Heart left ventricle (tissue), 16 donors: Measurements from ENCODE around the gene LCE7A. TPM values are rescaled to one million over a fixed set of nuclear protein-coding genes. Genes with fewer than 3 reads are reported as not detected.

Source experiments
- ATAC-seq, 4 donors: fragments of 200-7000 bp; cut with Tn5 transposase; one replicate each; pipeline ENCODE4 v1.9.1; 2020 to 2022; ENCODE audit warnings: moderate library complexity in 4 of 4, mild to moderate bottlenecking in 3 of 4, moderate number of reproducible peaks in 1 of 4
- DNase-seq, 5 donors: peaks; one replicate each; pipeline ENCODE4 v3.0.0-alpha.2; 2020
- H3K27ac ChIP-seq, 12 donors: fragments of 200-600 bp; sonication (generic) in 4 of 12; one replicate each; pipeline versions ENCODE4 v1.5.0 to v1.8.0; 2016 to 2022; ENCODE audit warnings: mild to moderate bottlenecking in 2 of 12
- H3K27me3 ChIP-seq, 9 donors: fragments of 200-600 bp; sonication (generic) in 2 of 9; one replicate each; pipeline versions ENCODE4 v1.5.1 to v1.8.0; 2016 to 2022; ENCODE audit warnings: mild to moderate bottlenecking in 3 of 9
- H3K36me3 ChIP-seq, 9 donors: fragments of 200-600 bp; sonication (generic) in 2 of 9; one replicate each; pipeline versions ENCODE4 v1.5.0 to v1.8.0; 2018 to 2022; ENCODE audit warnings: mild to moderate bottlenecking in 2 of 9
- H3K4me1 ChIP-seq, 12 donors: fragments of 200-600 bp; sonication (generic) in 4 of 12; one replicate each; pipeline versions ENCODE4 v1.5.0 to v1.8.0; 2016 to 2022; ENCODE audit warnings: mild to moderate bottlenecking in 3 of 12
- H3K4me3 ChIP-seq, 12 donors: fragments of 200-600 bp; sonication (generic) in 4 of 12; one replicate each; pipeline versions ENCODE4 v1.5.0 to v1.8.0; 2017 to 2022; ENCODE audit warnings: mild to moderate bottlenecking in 9 of 12, moderate library complexity in 4 of 12
- H3K9me3 ChIP-seq, 12 donors: fragments of 200-600 bp; sonication (generic) in 4 of 12; one replicate each; pipeline versions ENCODE4 v1.5.0 to v1.8.0; 2016 to 2022; ENCODE audit warnings: mild to moderate bottlenecking in 1 of 12
- POLR2A ChIP-seq, 2 donors: fragments of 450-650 bp; IDR thresholded peaks; one replicate each; pipeline ENCODE4 v1.6.1; 2017; ENCODE audit warnings: antibody characterized with exemption in 2 of 2, mild to moderate bottlenecking in 2 of 2, moderate library complexity in 2 of 2
- WGBS, 4 donors: extraction: QIAGEN DNeasy Blood & Tissue Kit in 2 of 4; methylation state at CpG; one replicate each; pipeline versions ENCODE4 v1.1.5 to v1.1.7; 2013 to 2018; 5-methylcytosine and 5-hydroxymethylcytosine counted together
- intact Hi-C, 10 donors: fragments of 100-400 bp; cut with DNase I; formaldehyde crosslinking; loops; one replicate each; pipeline versions ENCODE4 v1.11.1 to v1.14.2; 2022
- polyA plus RNA-seq, 2 donors: library from polyadenylated mRNA; stranded (reverse); fragments of 200-250 nt; gene quantifications; one replicate each; pipeline ENCODE4 v1.2.3, GENCODE V29; 2013
- total RNA-seq, 9 donors: library from RNA; depleted of rRNA in 2 of 9; stranded (reverse); fragments of >200 nt in 2 of 9; fragmentation: NEBNext Ultra II Directional in 3 of 9; extraction: Animal tissue kit (Norgen Biotek cat#: 25700) in 3 of 9; gene quantifications; one replicate each; pipeline versions ENCODE4 v1.1.0 to v1.2.4, GENCODE V29; 2016 to 2023
- TF ChIP-seq, protein P1 (sequence below), 12 donors: fragments of 200-600 bp; sonication (generic) in 4 of 12; IDR thresholded peaks; one replicate each; pipeline versions ENCODE4 v1.5.0 to v1.8.0; 2018 to 2022; ENCODE audit warnings: antibody characterized with exemption in 12 of 12, mild to moderate bottlenecking in 5 of 12
- donor health status: ischemic (EF 13 %, LVEDD 7.1; RV severe dilation, severe dysfunction).
- donor health status: healthy with polysubstance abuse.
- donor health status: DM: no; HTN: yes; CAD: no.
- donor health status: DM: no; HTN: no; CAD: no.
- donor health status: ischemic (EF 25% LVEDD 6.9; RV normal size, moderate dysfunction).
- donor health status: ischemic (EF 25% LVEDD 5.7; RV mildly dilated, moderate dysfunction).
- donor health status: healthy.
- donor health status: DM: yes; HTN: yes; CAD: no.
- donor health status: ischemic (EF 35%, LVEDD 5.7; RV mildly dilated, moderate dysfunction).
- donor health status: nonischemic (EF 11% LVEDD 7.7; RV severe dilation, severe dysfunction).
- donor health status: DM: yes; HTN: yes; CAD: no.
- donor health status: PGD.
- donor health status: ischemic (EF 29% LVEDD 5.4; RV normal size, mild dysfunction).
- donor health status: nonischemic (EF 23%, LVEDD 6.1; RV moderate dilation, normal function).

Gene LCE7A
- total and polyA plus RNA-seq, 11 donors, result not detected

DNA sequence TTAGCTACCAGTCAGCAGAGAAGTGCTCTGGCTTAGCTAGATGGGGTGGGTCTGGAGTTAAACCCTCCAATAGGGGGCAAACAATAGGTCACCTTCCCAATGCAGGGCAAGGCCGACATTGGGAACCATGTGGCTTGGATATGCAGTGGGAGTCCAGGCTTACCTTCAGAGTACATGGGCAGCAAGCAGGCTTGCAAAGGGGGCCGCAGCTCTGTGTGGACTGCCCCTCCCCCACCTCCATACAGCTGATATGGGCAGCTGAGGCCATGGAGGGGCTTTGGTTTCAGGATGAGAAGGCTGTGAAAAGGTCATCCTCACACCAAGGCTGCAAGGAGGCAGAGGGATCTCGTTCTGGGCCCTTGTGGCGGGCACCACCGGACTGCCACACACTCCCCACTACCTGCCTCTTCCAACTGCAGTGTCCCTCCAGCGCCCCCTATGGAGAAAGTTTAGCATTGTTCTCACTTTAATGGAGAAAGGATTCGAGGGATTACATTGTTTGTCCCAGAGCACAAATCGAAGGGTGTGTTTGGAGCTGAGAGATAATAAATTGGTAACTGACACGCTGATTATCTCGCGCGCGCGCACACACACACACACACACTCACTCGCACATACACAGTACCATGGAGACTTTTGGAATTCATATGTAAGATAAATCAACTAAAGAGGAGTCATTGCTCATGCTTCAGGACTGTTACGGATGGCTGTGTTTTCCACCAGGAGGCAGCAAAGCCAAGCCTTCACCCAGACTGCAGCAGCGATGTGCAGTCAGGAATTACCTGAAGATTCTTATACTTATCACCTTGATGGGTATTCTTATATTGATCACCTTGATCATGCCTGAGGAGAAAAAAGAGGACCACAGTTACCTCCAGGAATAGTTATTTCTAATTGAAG is 11.3 kb downstream of the LCE7A start:
- intact Hi-C loops, result loop anchor here in 3 of 10 donors (5.0 to 10.0 kb wide), 2 partner anchors 351 to 354 kb away; no protein-coding TSS in a partner anchor
- TF ChIP-seq, protein P1, sequence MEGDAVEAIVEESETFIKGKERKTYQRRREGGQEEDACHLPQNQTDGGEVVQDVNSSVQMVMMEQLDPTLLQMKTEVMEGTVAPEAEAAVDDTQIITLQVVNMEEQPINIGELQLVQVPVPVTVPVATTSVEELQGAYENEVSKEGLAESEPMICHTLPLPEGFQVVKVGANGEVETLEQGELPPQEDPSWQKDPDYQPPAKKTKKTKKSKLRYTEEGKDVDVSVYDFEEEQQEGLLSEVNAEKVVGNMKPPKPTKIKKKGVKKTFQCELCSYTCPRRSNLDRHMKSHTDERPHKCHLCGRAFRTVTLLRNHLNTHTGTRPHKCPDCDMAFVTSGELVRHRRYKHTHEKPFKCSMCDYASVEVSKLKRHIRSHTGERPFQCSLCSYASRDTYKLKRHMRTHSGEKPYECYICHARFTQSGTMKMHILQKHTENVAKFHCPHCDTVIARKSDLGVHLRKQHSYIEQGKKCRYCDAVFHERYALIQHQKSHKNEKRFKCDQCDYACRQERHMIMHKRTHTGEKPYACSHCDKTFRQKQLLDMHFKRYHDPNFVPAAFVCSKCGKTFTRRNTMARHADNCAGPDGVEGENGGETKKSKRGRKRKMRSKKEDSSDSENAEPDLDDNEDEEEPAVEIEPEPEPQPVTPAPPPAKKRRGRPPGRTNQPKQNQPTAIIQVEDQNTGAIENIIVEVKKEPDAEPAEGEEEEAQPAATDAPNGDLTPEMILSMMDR (IDR thresholded peaks at IDR 0.05), result peak in 4 of 12 donors; percentile 8 to 18 (median 14)
- TF ChIP-seq POLR2A (IDR thresholded peaks at IDR 0.05), result no peak
- Histone ChIP-seq H3K4me1 (no peaks in the 10 kb centered on the region), H3K27me3 (peaks cover 0 to 6% (median 0%) of the 10 kb centered on the region in 9 donors), H3K9me3 (no peaks in the 10 kb centered on the region), H3K27ac (no peak overlapping the region), H3K4me3 (no peak overlapping the region), H3K36me3 (no peaks in the 10 kb centered on the region)
- WGBS, 4 donors, result 39 to 57% (median 40%) methylated on average over 17 of the region's 17 CpGs
- DNase-seq (no peak), ATAC-seq (no peak)

DNA sequence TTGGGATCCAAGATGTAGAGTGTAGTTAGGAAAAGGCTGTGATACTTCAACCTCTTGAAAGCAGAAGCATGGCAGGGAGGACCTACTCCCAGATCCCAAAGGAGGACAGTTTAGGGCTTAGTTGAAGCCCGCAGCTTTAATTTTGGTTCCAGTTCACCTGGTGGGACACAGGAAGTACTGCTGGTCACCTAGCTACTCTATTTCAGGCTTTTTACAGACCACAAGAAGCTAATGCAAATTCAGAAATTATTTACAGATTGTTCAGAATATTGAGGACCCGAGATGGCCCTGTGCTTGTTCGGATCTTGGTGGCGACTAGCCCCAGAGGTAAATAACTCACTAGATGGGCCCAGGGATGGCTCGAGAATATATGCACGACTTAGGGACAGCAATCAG is 11.9 kb downstream of the LCE7A start:
- TF ChIP-seq POLR2A (IDR thresholded peaks at IDR 0.05), result no peak
- TF ChIP-seq, protein P1 (IDR thresholded peaks at IDR 0.05), result no peak
- Histone ChIP-seq H3K27me3 (peaks cover 0 to 6% (median 0%) of the 10 kb centered on the region in 9 donors), H3K4me1 (no peaks in the 10 kb centered on the region), H3K9me3 (no peaks in the 10 kb centered on the region), H3K4me3 (no peak overlapping the region), H3K27ac (no peak overlapping the region), H3K36me3 (no peaks in the 10 kb centered on the region)
- WGBS, 4 donors, result 84 to 89% (median 84%) methylated on average over 6 of the region's 6 CpGs
- ATAC-seq (no peak), DNase-seq (no peak)
- intact Hi-C loops, result loop anchor here in 3 of 10 donors (5.0 to 10.0 kb wide), 2 partner anchors 351 to 353 kb away; no protein-coding TSS in a partner anchor

DNA sequence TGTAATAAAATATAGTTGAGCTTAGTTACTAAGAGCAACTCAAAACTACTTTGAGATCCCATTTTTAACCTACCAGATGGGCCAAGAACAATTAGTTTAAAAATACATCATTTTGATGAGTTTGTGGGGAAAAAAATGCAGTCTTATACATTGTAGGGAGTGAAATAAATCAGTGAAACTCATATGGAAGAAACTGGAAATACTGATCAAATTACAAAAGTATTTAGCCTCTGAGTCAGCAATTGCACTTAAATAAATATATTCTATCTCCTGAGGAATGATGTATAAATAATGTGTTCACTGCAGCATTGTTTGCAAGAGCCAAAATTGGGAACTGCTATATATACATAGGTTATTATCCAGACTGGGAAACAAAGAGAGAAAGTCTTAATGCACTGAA is 13.7 kb downstream of the LCE7A start:
- H3K4me1 ChIP-seq, result no peaks in the 10 kb centered on the region
- TF ChIP-seq, protein P1 (IDR thresholded peaks at IDR 0.05), result no peak
- TF ChIP-seq POLR2A (IDR thresholded peaks at IDR 0.05), result no peak
- no peaks in the 10 kb centered on the region for H3K9me3 ChIP-seq
- H3K27me3 ChIP-seq, result peaks cover 0 to 6% (median 0%) of the 10 kb centered on the region in 9 donors
- ATAC-seq (no peak), DNase-seq (no peak)
- no peaks in the 10 kb centered on the region for H3K36me3 ChIP-seq
- H3K27ac ChIP-seq, result no peak overlapping the region
- intact Hi-C loops, result loop anchor here in 3 of 10 donors (5.0 to 10.0 kb wide), 2 partner anchors 349 to 351 kb away; no protein-coding TSS in a partner anchor
- no peak overlapping the region for H3K4me3 ChIP-seq

DNA sequence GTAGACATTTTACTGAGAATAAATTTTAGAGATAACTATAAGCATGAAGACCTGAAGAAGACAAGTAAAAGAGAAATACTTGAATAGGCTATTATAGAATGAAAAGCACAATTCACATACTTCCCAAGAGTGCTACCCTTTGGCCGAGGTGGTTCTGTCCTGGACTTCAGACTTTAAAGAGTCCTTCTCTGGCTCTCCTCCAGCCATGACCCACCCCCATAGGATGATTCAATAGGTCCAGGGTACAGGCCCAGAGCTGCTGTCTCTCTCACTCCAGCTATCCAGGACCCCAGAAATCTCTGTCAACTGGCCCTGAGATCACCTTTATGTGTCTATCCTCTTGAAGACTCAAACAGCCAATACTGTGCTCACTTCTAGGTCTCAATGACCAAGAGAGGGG is 17.0 kb downstream of the LCE7A start:
- Histone ChIP-seq H3K27me3 (peaks cover 0 to 5% (median 0%) of the 10 kb centered on the region in 9 donors), H3K4me3 (no peak overlapping the region), H3K36me3 (no peaks in the 10 kb centered on the region), H3K9me3 (no peaks in the 10 kb centered on the region), H3K4me1 (no peaks in the 10 kb centered on the region), H3K27ac (no peak overlapping the region)
- WGBS, 4 donors, result 68 to 82% (median 78%) methylated on average over 1 of the region's 1 CpG
- ATAC-seq (no peak), DNase-seq (no peak)
- intact Hi-C loops, result loop anchor here in 2 of 10 donors (5.0 to 10.0 kb wide), 2 partner anchors 345 to 348 kb away; no protein-coding TSS in a partner anchor
- TF ChIP-seq, protein P1 (IDR thresholded peaks at IDR 0.05), result no peak
